Activated CD4-positive, CD25-positive, alpha-beta regulatory T cell treated with anti-CD3 and anti-CD28 coated beads, Interleukin-2, amount 50 U/mL, for 24 hours (primary cell): ENCODE data around the gene STX18.
"Not testable (repeated sequence)": the region's sequence is repeated elsewhere in the genome, so short reads cannot be mapped to it uniquely, and the experiment has no call there.

Source experiments
- ATAC-seq, 2 donors: fragments of 150-1000 bp; cut with Tn5 transposase; one replicate each; pipeline ENCODE4 v1.10.0; 2021; ENCODE audit warnings: mild to moderate bottlenecking in 1 of 2, moderate library complexity in 1 of 2

Gene STX18

DNA sequence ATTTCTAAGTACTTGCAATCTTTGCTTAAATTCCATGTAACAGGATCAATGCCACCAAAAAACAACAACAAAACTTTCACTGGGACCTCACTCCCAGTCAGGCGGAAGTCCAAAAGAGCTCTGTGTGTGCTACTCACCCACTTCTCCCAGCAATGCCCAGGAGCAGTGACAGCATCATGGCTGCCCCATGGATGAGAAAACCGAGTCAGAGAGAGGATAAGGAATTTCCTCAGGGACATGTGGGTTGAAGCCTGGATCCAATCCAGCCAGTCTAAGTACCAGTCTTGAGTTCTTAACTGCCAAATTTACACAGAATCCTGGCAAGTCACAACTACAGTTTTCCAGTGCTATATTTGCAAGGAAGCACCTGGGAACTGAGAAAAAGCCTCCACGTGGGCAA is 64.5 kb downstream of the STX18 start:
- no peak for ATAC-seq

DNA sequence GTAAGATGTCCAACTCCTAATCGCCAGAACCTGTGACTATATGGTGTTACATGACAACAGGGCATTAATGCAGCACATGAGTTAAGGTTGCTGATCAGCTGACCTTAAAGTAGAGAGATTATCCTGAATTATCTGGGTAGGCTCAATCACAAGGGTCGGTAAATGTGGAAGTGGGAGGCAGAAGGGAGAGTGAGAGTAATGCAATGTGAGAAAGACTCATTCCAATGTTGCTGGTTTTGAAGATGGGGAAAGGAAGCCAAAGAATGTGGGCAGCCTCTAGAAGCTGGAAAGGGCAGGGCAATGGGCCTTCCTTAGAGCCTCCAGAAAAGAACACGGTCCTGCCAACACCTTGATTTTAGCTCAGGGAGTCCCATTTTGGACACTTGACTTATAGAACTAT is 67.4 kb downstream of the STX18 start:
- no peak for ATAC-seq

DNA sequence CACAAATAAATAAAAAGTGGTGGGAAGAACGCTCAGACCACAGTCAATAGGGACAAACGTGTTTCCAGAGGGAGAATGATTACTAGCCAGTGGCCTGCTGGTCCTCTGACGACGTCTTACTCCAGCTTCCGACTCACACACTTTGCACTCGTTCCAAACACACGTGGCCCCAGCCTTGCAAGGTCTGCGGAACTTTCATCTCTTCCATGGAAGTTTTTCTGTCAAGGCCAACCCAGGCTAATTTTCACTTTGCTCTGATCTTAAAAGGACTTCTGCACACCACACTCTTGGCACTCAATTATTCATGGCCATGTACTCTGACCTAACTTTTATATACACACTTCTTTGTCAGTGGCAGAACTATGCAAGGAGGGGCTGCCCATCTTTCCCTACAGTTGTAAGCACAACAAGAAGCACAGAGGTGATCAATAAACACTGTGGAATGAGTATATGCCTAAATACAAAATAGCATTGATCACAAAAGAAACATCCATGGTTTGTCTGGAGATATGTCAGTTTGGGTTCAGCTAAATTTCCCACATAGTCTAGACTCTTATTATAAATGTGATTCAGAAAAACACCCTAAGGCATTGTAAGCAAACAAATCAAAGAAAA is 69.4 kb downstream of the STX18 start:
- ATAC-seq = no peak

DNA sequence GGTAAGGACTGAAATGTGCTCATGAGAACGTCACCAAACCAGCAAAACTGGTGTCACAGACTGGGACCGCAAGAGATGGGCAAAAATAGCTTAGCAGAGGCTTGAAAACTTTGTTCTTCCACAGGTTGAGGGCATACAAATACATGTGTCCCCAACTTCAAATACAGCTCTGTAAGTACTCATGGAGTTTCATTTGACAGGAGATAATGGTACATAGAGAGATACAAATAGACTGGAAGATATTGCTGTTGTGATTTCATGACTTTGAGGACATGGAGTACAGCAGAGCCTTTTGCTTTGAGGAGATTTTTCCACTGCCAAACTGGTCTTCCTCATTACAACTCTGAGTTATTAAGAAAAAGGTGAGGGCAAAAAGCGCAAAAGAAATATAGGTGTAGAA is 70.7 kb downstream of the STX18 start:
- no peak for ATAC-seq

DNA sequence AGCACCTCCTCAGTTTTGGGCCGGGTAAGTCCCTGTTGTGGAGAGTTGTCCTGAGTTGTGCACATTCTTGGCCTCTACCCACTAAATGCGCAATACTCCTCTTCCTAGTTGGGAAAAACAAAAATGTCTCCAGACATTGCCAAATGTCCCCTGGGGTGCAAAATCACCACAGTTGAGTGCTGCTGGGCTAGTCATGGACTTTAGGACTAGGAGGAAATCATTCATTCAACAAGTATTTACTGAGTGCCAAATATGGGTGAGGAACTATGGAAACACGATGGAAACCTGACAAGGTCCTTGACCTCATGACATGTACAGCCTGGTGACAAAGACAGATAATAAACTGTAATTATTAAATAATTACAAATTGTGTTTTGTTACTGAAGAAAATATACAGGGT is 71.6 kb downstream of the STX18 start:
- no peak for ATAC-seq

DNA sequence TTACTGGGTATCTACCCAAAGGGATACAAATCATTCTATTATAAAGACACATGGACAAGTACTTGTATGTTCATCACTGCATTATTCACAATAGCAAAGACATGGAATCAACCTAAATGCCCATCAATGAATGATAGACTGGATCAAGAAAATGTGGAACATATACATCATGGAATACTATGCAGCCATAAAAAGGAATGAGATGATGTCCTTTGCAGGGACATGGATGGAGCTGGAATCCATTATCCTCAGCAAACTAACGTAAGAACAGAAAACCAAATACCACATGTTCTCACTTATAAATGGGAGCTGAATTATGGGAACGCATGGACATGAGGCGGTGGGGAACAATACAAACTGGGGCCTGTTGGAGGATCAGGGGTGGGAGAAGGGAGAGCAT is 76.6 kb downstream of the STX18 start:
- ATAC-seq = not testable (repeated sequence)

DNA sequence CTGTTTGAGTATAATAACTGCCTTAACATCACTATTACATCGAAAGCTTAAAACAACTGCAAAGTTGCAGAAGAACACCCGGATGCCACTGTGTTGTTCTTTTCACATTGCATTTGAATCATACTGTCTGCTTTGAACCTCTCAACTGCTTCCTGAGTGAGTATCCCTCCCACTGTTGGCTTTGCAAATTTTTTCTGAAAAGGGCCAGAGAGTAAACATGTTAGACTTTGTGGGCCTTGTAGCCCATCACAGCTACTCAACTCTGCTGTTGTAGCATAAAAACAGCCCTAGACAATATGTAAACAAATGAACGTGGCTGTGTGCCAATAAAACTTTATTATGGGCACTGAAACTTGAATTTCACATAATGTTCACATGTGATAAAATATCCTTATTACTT is 78.9 kb downstream of the STX18 start:
- ATAC-seq = no peak

DNA sequence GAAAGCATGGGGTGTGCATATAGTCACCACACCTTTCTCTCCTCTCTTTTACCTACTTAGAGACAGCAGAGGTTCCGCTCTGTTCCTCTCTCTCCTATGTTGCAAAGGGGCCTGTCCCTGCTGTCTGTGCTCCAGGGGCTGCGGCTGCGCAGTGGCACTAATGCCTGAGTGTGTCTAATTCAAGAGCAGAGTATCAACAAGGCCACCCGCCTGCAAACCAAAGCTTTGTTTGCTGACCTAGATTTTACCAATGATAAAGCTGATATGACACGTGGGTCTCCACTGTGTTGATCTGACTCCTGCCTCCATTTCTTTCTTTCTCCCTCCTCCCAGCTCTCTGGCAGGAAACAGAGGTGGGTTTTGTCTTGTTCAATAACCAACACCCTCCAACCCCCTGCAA is 80.0 kb downstream of the STX18 start:
- ATAC-seq = peak; percentile 47 to 72

DNA sequence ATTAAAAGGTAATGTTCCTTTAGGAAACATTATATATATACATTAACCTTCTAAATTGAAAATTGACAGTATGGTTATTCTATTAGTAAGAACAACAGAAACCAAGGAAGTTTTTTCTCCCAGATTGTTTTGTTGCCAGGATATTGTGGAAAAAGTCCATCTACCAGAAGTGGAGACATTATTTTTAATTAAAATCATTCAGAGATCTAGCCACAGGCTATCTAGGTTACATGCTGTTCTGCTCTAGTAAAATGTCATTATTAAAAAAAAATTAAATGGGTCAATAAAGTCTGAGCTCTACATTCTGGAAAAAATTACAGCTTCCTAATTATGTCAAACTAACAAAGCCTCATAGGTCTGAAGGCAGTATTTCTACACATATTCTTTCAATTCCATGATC is 80.7 kb downstream of the STX18 start:
- no peak for ATAC-seq

DNA sequence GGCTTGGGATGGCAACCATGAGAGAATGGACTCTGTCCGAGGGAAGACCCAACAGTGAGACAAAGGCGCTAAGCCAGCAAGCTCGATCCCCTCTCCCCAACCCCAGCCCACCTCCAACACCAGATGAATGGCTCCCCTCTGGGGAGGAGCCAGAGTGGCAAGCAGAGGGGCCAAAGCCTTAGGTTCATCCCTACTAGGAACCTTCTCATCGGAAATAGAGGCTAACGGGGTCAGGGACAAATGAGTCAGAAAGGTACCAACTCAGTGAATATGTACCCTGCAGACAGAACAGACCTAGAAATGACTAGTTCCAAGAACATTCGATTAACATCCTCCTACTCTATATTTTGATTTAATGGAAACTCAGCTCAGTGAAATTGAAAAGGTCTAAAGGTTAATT is 81.1 kb downstream of the STX18 start:
- ATAC-seq = peak; percentile 90

DNA sequence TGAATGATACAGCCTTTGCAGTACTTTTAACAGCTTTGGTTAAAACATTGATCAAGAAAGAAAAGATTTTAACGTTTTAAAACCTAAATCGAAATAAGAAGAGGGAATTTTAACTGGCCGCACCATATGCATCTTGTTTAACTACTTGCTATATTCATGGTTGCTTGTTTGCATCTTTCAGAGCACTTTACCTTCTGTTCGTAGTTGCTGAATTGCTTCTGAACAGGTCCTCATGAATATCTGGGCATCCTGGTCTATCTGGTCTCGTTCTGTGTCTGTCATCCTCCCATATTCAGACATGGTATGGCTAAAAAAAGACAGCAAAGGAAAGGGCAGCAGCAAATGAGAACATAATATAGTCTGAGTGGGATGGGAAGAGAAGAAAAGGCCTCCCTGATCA is 82.7 kb downstream of the STX18 start:
- no peak for ATAC-seq

DNA sequence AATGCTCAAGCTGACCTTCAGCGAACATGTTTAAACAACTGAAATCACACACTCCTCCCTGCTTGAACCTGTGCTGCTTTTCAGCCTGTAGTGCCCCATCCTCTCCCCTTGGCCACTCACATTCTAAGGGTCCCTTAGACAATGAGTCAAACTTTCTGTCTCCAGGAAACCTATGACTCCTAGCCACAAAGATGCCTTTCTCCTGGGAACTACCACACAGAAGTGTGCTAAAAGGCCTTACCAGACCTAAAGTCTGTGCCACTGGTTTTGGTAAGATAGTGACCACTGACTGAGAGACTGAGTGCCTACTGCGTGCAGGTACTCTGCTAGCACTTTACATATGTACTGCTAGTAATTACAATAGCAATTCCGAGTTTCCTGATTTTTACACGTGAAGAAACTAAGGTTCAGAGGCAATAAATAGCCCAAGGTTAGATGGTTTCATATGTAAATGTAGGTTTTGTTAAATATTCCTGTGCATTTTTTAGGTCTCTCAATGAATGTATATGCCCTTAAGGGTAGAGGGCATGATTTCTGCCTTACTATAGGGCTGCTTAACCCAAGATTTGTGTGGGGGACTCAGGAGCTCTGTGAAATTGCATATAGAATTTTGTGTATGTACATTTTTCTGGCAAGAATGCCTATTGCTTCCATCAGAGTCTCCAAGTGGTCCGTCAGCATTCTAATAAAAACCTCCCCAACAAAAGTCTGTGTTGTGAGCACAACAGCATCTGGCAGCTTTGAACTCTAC is 83.9 kb downstream of the STX18 start:
- ATAC-seq = no peak

DNA sequence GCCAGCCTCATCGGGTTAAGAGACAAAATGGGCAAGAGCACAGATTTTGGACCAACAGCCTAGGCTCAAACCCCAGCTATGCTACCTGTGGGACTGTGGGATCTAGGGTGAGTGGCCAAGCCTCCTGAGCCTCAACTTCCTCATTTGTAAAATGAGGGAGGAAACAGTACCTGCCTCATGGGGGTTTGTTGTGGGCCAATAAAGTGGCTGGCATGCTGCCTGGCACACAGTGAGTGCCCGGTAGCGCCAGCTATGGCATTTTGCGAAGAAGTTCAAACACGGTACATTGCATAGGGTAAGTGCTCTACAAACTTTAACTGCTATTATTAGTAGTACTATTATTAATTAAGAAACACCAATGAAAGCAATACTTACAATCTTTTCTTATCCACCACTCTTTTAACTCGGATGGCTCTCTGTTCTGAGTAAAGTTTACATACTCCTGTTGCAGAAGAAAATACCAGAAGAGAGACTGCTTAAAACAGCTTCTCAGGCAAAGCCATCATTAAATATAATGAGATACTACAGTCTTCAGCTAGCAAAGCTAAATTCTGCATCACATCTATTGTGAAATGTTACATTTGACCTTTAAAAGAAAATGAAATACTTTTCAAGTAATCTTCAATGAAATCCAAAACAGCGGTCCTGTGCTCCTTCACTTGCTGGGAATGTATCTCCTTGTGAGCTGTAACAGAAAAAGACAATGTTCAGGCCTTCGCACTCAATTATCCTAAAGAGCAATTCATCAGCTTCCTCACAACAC is 84.9 kb downstream of the STX18 start:
- no peak for ATAC-seq

DNA sequence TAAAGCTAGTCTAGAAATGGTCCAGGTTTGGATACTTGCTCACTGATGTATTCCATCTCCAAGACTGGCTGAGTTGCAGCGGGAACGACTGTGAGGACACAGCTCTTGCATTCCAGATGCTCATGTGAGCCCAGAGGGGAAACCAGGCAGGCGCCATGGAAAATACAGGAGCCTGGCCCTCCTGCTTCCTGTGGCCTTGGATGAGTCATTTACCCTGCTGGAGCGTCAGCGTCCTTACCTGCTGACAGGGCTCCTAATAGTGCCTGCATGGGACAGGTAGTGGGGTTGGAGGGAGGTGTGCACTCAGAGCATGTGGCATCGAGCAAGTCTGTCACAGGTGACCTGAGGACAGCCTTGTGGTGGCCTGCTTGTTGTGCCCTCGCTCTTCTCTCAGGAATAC is 85.5 kb downstream of the STX18 start:
- no peak for ATAC-seq

DNA sequence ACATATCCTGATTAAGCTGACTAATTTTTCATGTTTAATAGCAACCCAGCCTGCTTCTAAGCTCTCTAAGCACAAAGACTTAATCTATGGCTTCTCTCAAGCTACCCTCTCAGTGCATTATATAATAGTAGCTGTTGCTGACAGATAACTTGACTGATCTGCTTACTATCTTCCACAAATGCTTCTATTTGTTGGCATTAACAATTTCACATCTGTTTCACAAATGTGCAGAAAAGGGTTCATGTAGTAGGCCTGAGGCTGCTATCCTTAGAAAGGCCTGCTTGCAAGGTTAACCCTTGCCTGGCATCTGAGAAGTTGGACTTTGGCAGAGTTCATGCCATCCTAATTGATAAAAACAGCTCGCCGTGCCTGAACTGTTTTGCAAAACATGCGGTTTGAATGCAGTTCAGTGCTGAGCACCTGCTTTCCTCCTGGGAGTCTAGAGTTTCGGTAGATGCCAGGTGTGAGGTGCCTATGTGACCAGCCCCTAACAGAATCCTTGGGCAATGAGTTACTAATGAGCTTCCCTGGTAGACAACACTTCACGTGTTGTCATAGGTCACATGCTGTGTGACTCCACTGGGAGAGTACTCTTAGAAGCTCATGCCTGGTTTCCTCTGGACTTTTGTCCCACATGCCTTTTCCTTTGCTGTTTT is 86.5 kb downstream of the STX18 start:
- ATAC-seq = no peak

DNA sequence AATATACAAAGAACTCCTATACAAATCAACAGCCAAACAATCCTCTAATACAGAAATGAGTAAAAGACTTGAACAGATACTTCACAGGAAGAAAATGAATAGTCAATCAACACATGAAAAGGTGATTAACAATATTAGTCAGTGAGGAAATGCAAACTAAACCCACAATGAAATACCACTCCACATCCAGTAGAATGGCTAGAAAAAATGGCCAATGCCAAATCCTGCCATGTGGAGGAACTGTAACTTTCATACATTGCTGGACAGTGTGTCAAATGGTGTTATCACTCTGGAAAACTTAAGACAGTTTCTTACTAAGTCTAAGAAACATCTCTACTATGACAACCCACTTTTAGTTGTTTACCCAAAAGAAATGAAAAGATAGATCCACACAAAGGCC is 95.4 kb downstream of the STX18 start:
- ATAC-seq = peak in 1 of 2 donors; percentile 24

DNA sequence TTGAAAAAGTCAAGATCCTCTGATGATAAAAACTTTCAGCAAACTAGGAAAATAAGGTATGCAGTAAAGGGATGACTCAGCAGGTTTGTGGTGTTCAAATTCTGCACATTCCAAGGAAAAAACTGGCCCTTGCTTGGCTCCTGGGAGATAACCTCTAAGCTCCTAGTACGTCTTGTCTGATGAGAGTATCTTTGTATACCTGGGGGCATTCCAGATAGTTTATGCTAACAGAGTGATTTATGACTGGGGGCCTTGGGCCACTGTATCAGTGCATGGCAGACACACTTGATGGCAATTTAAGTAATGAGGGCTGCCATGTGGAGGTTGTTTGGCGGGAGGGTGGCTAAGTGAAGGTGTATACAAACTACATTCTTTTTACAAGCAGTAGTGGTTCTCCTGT is 98.0 kb downstream of the STX18 start:
- ATAC-seq = no peak

DNA sequence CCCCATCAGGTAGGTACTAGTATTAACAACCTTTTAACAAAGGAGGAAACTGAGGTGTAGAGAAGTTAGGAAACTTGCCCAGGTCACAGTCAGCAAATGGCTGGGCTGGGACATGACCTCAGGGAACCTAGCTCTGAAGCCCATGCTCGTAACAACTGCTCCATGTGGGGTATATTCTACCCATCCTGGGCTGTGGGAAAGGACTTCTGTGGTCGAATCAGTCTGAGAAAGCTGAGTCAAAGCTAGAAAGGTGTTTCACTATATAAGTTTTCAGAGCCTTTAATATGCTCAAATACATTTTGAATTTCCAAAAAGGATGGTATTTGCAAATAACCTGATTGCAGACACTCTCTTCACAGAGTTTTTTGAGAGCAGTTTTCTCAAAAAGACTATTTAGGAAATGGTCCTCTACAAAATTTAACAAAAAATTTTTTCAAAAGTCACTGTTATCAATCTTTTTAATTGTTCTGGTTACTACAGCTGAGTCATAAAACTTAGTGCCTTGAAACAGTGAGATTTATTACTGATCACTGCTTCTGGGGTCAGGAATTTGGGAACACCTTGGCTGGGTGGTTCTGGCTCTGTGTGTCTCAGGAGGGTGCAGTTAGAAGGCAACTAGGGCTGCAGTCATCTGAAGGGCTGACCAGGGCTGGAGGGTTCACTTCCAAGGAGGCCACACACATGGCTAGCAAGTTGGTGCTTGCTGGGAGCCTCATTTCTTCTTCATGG is 101.4 kb downstream of the STX18 start:
- no peak for ATAC-seq

DNA sequence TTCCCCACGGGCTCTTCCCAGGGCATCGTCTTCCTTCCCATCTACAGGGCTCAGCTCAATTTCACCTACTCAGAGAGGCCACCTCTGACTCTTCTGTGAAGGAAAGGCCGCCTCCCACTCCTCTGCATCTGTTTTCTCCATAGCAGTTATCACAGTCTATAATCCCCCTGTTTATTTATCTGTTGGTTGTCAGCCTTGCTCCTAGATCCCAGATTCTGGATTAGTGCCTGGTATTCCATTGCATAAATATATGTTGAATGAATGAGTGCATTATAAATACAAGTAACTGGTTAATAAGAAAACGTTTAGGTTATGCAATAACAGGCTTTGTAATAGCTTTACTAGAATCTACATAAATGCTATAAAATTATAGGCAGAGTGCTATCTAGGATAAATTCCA is 102.1 kb downstream of the STX18 start:
- ATAC-seq = no peak

DNA sequence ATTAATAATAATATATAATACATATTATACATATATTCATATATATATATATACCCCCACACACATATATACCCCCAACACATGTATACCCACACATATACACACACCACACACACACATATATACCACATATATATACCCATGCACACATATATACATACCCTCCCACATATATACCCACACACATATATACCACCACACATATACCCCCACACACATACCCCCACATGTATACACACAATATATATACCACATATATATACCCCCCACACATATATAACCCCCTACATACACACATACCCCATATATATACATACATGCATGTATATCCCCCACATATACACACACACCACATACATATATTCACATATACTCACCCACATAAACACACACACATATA is 103.0 kb downstream of the STX18 start:
- ATAC-seq = no peak

DNA sequence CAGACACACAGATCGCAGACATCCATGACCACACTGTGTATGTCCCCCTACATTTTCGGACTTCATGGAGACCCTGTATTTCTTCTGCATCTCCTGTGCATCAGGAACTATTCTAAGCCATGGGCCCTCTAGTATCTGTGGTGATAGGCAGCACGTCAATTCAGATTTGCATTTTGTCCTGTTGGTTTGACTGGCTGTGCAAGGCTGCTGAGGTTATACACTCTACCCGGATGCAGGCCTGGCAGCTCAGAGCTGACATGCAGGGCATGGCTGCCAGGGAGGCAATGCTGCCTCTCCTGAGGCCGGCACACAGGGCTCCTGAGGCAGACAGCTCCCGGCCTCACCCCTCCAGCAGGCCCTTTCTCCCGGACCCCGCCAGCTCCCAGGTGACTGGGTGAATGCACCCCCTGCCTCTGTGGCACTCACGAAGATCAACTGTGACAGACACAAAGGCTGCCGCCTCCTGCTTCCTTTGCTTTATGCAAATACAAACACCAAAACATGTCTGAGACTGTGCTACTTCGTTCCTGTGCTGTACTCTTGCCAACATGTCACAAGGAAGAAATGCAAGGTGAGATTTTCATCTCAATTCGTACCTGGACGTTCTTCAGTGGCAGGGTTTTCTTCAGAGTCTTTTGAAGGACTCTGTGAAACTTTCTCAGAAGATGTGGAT is 103.9 kb downstream of the STX18 start:
- no peak for ATAC-seq

DNA sequence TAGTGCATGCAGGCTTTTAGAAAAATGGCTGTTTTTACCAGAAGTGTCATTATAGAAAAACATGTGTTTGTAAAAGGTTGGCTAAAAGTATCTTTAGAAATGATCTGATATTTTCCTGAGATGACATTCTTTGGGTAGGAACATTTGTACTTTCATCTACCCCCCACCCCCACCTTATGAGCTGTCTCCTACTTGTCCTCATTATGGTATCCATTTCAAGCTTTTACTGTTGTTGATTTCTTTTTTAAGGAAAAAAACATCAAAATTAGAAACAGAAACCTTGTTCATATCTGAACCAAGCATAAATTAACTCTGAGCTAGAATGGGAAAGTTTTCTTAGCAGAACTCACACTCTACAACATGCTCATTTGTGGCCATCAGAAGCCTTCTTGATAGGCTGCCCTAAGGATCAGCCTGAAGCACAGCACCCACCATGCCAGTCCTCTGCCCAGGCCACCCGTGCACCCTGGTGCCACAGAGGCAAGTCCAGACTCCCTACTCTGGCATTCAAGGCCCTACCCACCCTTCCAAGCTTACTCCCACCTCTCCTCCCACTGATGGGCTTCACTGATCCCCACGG is 105.5 kb downstream of the STX18 start:
- no peak for ATAC-seq
